ENCODE measurements around the gene BAD. TPM values are rescaled to one million over a fixed set of nuclear protein-coding genes. Genes with fewer than 3 reads are reported as not detected.
A peak's percentile ranks its signal among the peaks of the same experiment; 100 is the strongest.

BAD gene
- total and polyA plus RNA-seq, 8 donors = 45.0 to 71.4 (median 55.1) TPM

GRCh38 chr11:64254326-64254725 lies 30.1 kb downstream of the BAD start:
- Histone ChIP-seq H3K27ac (no peak overlapping the region), H3K9me3 (no peaks in the 10 kb centered on the region), H3K4me3 (no peak overlapping the region), H3K4me1 (peaks cover 9 to 35% of the 10 kb centered on the region in 2 donors), H3K27me3 (no peaks in the 10 kb centered on the region), H3K36me3 (peaks cover 0 to 52% of the 10 kb centered on the region in 2 donors)
- DNase-seq (peak in 1 of 4 donors; percentile 78), ATAC-seq (no peak)
- TF ChIP-seq, protein P1, sequence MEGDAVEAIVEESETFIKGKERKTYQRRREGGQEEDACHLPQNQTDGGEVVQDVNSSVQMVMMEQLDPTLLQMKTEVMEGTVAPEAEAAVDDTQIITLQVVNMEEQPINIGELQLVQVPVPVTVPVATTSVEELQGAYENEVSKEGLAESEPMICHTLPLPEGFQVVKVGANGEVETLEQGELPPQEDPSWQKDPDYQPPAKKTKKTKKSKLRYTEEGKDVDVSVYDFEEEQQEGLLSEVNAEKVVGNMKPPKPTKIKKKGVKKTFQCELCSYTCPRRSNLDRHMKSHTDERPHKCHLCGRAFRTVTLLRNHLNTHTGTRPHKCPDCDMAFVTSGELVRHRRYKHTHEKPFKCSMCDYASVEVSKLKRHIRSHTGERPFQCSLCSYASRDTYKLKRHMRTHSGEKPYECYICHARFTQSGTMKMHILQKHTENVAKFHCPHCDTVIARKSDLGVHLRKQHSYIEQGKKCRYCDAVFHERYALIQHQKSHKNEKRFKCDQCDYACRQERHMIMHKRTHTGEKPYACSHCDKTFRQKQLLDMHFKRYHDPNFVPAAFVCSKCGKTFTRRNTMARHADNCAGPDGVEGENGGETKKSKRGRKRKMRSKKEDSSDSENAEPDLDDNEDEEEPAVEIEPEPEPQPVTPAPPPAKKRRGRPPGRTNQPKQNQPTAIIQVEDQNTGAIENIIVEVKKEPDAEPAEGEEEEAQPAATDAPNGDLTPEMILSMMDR (IDR thresholded peaks at IDR 0.05) = no peak
- intact Hi-C loops (cut with DNase I) = no loop called here

DNA sequence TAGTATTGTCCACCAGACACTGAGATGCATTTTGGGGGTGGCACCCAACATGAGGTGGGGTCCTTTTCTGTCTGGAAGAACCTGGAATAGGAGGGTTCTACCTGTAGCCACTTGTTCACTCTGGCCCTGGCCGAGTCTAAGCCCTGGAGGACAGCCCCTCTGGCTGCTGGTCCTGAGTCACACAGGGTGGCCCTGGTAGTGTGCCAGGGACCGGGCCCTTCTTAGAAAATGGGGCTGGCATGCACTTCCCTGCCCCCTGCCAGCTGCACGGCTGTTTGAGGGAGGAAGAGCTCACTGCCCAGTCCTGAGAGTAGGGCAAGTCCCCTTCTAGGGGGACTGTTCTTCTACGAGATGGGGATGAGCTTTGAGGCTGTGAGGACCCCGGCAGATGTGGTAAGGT lies 31.0 kb downstream of the BAD start:
- TF ChIP-seq, protein P1 (IDR thresholded peaks at IDR 0.05) = no peak
- Histone ChIP-seq H3K27ac (no peak overlapping the region), H3K9me3 (no peaks in the 10 kb centered on the region), H3K27me3 (no peaks in the 10 kb centered on the region), H3K4me3 (peak overlapping the region in 1 of 2 donors; percentile 87), H3K36me3 (peaks cover 0 to 43% of the 10 kb centered on the region in 2 donors), H3K4me1 (peaks cover 9 to 35% of the 10 kb centered on the region in 2 donors)
- ATAC-seq = no peak
- intact Hi-C loops (cut with DNase I) = no loop called here
- DNase-seq = peak in 1 of 4 donors; percentile 42

DNA sequence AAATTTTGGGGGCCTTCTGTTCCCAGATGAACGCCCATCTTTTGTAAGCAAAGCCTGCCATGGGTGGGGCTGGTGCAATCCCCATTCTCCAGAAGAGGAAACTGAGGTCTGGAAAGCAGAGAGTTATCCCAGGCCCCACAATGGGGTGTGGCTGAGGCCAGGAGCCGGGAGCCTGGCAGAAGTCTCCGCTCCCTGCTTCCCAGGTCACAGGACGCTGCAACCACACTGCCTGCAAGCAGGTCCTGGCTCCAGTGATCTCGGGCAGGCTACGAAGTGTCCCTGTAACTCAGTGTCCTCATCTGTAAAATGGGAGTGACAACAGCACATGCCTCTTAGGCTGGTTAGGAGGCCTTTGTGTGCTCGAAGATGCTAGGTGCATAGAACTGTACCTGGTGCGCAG lies 31.4 kb downstream of the BAD start:
- TF ChIP-seq, protein P1 (IDR thresholded peaks at IDR 0.05) = no peak
- H3K4me1 ChIP-seq = peaks cover 9 to 35% of the 10 kb centered on the region in 2 donors
- no peak overlapping the region for H3K27ac ChIP-seq
- no peak for DNase-seq
- intact Hi-C loops (cut with DNase I) = no loop called here
- peaks cover 0 to 39% of the 10 kb centered on the region in 2 donors for H3K36me3 ChIP-seq
- peak overlapping the region in 1 of 2 donors; percentile 87 for H3K4me3 ChIP-seq
- no peak for ATAC-seq
- H3K27me3 ChIP-seq = no peaks in the 10 kb centered on the region
- H3K9me3 ChIP-seq = no peaks in the 10 kb centered on the region

DNA sequence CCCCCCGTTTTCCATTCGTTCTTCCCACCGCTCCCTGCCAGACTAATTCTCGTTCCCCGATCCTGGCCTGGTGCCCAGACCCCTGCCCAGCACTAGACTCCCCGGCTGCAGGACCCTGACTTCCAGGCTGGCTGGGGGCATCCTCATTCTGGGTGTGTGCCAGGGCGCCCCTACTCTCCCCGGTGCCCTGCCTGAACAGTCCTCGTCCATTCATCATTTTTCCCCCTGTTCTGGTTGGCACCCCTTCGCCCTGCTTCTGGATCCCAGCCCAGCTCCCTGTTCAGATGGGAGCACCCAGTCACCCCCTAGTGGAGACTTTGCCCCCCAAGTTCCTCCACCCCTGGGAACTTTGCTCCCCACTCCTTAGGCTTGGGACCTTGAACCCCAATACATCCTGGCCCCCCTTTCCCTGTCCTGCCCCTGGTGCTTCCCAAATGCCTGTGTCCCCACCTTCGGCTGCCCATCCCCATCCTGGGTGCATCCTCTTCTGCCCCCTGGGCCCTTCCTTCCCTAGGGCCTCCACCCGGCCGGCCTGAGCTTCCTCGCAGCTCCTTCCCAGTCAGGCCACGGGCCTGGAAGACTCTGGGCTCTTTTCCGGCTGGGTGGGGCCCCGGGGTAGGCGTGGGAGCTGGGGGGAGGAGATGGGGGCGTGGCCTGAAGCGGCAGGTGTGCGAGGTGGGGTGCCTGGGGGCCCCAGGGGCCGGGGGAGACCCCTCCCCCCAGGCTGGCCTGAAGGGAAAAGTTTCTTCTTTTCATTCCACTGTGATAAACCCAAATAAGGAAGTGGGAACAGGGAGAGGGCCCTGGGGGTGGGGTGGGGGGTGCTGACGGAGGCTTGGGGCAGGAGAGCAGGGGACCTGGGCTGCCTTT lies 32.2 kb downstream of the BAD start:
- DNase-seq (peak in 3 of 4 donors; percentile 25 to 89 (median 79)), ATAC-seq (peak; percentile 70)
- TF ChIP-seq, protein P1 (IDR thresholded peaks at IDR 0.05) = peak; percentile 12 to 29
- H3K4me1 ChIP-seq = peaks cover 9 to 43% of the 10 kb centered on the region in 2 donors
- peaks cover 0 to 31% of the 10 kb centered on the region in 2 donors for H3K36me3 ChIP-seq
- no peaks in the 10 kb centered on the region for H3K9me3 ChIP-seq
- H3K4me3 ChIP-seq = peak overlapping the region; percentile 82 to 87
- intact Hi-C loops (cut with DNase I) = no loop called here
- H3K27ac ChIP-seq = peak overlapping the region; percentile 56 to 73
- H3K27me3 ChIP-seq = no peaks in the 10 kb centered on the region

DNA sequence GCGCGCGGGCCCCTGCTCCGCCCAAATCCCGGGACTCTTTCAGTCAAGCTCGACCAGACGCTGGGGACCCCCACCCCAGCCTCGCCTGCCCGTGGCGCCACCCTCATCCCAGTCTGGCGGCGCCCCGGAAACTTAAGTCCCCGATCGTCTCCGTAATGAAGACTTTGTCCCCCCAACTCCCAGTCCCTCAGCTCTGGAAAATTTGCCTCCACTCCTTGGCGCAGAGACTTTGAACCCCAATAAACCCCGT lies 32.8 kb downstream of the BAD start:
- Histone ChIP-seq H3K36me3 (peaks cover 0 to 25% of the 10 kb centered on the region in 2 donors), H3K27me3 (no peaks in the 10 kb centered on the region), H3K27ac (peak overlapping the region; percentile 56 to 73), H3K4me1 (peaks cover 9 to 47% of the 10 kb centered on the region in 2 donors), H3K9me3 (no peaks in the 10 kb centered on the region), H3K4me3 (peak overlapping the region; percentile 82 to 87)
- TF ChIP-seq, protein P1 (IDR thresholded peaks at IDR 0.05) = no peak
- intact Hi-C loops (cut with DNase I) = no loop called here
- ATAC-seq (no peak), DNase-seq (no peak)
